Measurements from ENCODE around the gene CCND2. TPM values are rescaled to one million over a fixed set of nuclear protein-coding genes. Genes with fewer than 3 reads are reported as not detected.

The CCND2 gene
- polyA plus RNA-seq, 1 donor from 2014 or later: 11.7 TPM

DNA sequence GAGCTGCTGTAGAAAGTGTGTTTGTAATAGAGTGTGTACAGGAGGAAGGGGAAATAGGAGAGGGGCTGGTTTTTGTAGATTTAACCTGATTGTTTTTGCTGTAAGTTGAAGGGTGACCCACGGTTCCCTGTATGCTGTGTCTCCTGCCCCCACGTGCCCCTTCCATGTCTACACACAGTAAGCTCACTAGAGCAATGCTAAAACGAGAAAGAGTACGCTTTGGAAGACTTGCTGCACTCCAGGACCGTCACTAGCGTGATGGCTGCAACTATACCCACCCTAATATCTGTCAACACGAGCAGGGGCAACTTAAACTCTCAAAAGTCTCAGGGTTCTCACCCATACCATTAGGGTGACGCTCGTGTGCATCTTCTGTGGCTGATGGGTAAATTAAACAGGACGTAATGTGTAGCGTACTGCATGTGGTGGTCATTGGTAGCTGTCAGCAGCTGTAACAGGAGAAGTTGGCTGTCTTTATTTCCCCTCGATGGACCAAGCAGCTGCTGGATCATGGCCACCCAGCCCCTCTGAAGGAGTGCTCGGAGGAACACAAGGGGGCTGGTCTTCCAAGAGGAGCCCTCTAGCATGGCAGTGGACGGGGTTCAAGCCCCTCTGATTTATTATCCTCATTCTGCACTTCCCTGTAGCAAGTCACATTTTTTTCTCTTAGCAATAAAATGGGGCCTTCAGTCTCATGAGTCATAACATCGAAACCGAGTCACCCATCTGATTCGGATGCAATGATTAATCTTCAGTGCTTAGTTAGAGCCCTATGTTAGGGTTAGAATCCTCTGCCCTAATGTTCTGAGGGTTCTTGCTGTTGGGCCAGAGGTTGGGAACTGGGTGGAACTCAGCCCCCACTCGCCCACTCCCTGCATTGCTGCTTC lies 14.0 kb downstream of the CCND2 start:
- Mint-ChIP-seq H3K27me3 (no peaks in the 10 kb centered on the region), H3K9me3 (no peaks in the 10 kb centered on the region), H3K4me3 (no peak overlapping the region), H3K27ac (peak overlapping the region in 2 of 3 donors; percentile 27 to 41), H3K36me3 (peaks cover 3% of the 10 kb centered on the region), H3K4me1 (peaks cover 6 to 31% (median 18%) of the 10 kb centered on the region in 3 donors)

DNA sequence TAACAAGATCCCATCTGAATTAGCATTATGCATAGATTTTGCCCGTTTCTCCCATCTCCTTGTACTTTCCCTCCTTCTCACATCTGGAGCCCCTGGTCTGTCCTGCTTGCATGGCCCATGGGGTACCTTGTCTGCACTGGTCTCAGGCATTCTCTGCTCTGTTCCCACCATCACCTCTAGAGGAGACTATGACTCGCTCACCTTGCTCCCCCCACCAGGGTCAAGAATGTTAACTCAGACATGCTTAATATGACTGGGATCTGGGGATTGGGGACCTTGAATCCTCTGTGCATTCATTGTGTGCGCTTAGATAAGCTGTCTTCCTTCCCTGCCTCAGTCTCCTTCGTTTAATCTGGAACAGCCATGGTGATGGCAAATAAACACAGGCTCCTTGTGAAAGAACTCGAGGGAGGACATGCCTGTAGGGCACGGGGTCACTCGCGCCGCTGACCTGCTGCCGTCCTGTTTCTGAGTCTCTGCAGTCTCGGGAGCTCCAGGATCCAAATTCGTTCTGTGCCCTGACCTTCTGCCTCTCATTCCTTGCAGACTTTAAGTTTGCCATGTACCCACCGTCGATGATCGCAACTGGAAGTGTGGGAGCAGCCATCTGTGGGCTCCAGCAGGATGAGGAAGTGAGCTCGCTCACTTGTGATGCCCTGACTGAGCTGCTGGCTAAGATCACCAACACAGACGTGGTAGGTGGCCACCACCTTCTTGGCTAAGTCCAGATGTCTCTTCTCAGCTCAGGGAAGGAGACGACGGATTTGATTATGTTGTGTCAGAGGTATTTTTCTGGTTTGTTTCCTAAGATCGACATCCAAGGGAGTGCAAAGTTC lies 15.0 kb downstream of the CCND2 start:
- H3K4me3 Mint-ChIP-seq: peak overlapping the region in 2 of 4 donors; percentile 20 to 79
- peaks cover 6 to 34% (median 22%) of the 10 kb centered on the region in 3 donors for H3K4me1 Mint-ChIP-seq
- H3K27me3 Mint-ChIP-seq: no peaks in the 10 kb centered on the region
- peak overlapping the region in 2 of 3 donors; percentile 27 to 80 for H3K27ac Mint-ChIP-seq
- no peaks in the 10 kb centered on the region for H3K9me3 Mint-ChIP-seq
- H3K36me3 Mint-ChIP-seq: peaks cover 3% of the 10 kb centered on the region

DNA sequence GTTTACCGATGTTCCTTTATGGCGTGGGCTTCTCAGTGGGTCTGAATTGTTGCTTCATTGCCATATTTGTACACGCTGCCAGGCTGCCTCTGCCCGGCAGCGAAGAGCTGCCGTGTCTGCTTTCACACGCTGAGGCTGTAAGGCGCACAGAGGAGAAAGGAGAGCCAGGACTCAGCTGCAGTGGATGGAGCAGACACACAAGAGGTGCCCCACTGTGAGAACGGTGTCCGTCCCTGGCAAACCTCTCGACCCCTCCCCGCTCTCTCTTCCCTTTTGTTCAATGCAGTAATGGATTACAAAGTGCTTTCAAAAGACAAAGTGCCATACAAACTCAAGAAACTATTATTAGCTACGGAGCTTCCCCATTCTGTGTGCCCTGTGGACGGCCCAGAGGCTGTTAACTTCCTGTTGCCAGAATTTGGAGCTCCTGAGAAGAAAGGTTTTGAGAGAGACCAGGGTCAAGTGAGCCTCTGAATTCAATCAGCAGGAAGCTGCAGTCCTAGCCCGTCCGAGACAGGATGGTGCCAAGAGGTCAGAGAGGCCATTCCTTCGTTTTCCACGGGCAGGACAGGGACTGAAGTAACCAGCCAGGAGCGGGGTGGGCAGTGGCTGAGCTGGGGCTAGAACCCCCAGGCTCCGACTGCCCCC lies 15.8 kb downstream of the CCND2 start:
- peak overlapping the region in 1 of 4 donors; percentile 63 for H3K4me3 Mint-ChIP-seq

DNA sequence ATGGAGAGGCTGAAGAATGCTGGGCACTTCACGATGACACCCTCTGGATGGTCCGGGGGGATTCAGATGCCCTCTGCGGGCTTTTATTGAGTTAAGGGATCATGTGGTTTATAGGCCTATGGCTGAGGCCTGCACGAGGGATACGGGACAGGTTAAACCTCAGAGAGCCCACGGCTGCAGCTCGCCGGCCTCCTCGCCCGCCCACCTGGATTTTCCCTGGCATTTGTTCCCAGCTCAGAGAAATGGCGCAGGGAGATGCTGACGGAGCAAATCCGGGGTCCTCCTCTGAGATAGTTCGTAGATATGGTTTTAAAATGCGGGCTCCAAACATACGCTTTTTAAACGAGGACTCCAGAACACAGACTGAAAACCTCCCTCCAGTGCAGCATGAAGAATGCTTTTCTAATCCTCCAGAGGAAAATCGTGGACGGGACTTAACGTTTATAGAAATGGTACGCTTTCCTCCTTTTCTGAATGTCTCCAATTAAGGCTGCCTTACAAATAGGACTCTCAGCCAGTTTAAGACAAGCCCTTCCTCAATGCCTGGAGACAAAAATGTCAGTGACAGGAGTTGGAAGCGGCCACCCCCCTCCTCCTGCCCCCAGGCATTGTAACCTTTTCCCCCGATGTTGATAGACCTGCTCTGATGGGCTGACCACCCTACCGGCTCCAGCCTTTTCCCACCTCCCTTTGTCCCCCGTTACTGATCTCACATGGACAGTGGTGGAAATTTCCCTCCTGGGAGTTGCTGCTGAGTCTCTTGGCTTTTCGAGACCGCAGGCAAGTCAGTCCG lies 16.6 kb downstream of the CCND2 start:
- peak overlapping the region in 1 of 3 donors; percentile 88 for H3K27ac Mint-ChIP-seq
- H3K9me3 Mint-ChIP-seq: no peaks in the 10 kb centered on the region
- peaks cover 6 to 29% (median 22%) of the 10 kb centered on the region in 3 donors for H3K4me1 Mint-ChIP-seq
- H3K4me3 Mint-ChIP-seq: no peak overlapping the region
- H3K36me3 Mint-ChIP-seq: peaks cover 3% of the 10 kb centered on the region
- H3K27me3 Mint-ChIP-seq: no peaks in the 10 kb centered on the region

More for the DNA sequence above, 15.8 kb downstream of the CCND2 start:
- no peak overlapping the region for H3K27ac Mint-ChIP-seq
- no peaks in the 10 kb centered on the region for H3K9me3 Mint-ChIP-seq
- H3K36me3 Mint-ChIP-seq: peaks cover 3% of the 10 kb centered on the region
- H3K4me1 Mint-ChIP-seq: peaks cover 6 to 31% (median 22%) of the 10 kb centered on the region in 3 donors
- H3K27me3 Mint-ChIP-seq: no peaks in the 10 kb centered on the region

DNA sequence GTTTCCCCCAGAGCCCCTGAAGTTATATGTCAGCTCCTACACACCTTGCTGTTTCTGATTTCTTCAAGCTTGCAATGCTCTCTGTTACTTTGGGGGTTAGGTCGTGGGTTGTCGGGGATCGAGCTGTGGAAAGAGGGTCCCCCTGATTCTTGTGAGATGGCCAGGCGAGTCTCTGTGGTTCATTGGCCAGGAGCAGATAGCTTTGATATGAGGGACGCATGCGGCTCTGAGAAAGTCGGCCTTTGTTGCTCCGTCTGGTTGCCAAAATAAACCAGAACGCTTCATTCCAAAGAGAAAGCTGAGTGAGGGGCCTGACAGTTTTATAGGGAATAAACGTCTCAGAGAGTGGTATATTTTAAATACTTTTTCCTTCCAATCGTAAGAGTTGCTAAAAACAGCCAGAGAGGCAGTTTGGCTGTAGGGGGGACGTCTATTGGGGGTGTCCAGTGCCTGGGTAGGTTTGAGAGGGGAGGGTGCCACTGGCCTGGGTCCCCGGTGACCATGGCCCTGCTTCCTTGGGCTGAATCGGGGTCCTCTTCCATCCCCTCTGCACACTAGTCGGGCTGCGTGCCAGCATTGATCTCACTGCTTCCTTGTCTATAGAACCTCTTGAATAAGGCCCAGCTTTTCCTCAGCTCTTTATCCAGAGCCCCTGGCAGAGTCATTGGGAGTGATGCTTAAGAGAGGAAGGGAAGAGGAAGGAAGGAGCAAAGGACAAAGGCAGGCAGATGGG lies 18.9 kb downstream of the CCND2 start:
- Mint-ChIP-seq H3K4me3 (no peak overlapping the region), H3K4me1 (peaks cover 0 to 16% (median 13%) of the 10 kb centered on the region in 3 donors), H3K27me3 (no peaks in the 10 kb centered on the region), H3K9me3 (no peaks in the 10 kb centered on the region), H3K36me3 (peaks cover 3% of the 10 kb centered on the region), H3K27ac (no peak overlapping the region)

DNA sequence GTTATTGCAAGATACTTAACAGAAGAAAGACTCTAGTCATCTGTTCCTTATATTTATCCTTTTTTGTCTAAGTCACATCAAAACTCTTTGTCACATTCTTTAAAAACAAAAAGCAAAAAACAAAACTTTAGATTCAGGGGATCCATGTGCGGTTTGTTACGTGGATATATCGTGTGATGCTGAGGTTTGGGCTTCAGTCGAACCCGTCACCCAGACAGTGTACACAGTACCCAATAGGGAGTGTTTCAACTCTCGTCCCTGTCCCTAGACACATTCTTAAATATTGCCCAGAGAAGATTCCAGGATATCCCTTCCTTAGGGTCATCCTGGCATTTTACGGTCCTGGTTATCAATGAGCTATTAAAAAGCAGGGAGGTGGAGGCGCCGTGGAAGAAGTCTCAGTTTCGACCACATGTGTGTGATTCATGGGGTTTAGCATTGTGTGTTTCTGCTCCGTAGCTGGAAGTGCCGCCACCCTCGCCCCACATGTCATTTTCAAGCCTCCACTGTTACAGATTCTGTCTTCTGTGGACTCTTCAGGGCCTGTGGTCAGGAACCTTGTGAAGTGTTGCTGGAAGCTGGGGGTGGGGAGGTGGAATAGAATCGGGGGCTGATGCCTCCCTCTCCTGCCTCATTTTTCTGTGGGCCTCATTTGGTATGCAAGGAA lies 19.9 kb downstream of the CCND2 start:
- peaks cover 3% of the 10 kb centered on the region for H3K36me3 Mint-ChIP-seq

DNA sequence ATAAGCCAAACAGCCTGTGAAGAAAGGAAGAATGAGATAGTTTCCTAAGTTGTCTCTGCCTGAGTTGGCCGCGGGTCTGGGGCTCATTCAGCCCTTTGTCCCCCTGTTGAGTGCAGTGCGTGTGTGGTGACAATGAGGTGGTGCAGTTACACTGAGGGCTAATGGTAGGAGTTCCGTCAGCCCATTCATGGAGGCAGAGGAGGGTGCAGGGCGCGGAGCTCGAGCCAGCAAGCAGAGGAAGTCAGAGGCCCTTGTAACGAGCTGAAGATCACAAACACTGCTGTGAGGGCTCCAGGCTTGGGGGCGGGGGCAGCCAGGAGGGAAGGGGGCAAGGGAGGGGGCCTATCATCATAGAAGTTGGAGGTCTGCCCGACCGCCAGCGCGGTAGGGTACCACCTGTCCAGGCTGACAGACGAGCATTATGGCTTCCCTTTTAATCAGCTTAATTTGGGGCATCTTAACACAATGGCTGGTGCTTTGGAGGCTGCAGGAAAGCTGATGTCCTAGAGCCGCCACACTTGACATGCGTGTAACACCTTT lies 20.5 kb downstream of the CCND2 start:
- peaks cover 0 to 8% (median 5%) of the 10 kb centered on the region in 3 donors for H3K4me1 Mint-ChIP-seq
- H3K36me3 Mint-ChIP-seq: peaks cover 3% of the 10 kb centered on the region
- H3K27me3 Mint-ChIP-seq: no peaks in the 10 kb centered on the region
- peak overlapping the region in 1 of 3 donors; percentile 57 for H3K27ac Mint-ChIP-seq
- H3K4me3 Mint-ChIP-seq: no peak overlapping the region
- no peaks in the 10 kb centered on the region for H3K9me3 Mint-ChIP-seq

More for the DNA sequence above, 19.9 kb downstream of the CCND2 start:
- no peaks in the 10 kb centered on the region for H3K27me3 Mint-ChIP-seq
- peak overlapping the region in 1 of 3 donors; percentile 68 for H3K27ac Mint-ChIP-seq
- peaks cover 0 to 14% (median 8%) of the 10 kb centered on the region in 3 donors for H3K4me1 Mint-ChIP-seq
- H3K4me3 Mint-ChIP-seq: no peak overlapping the region
- H3K9me3 Mint-ChIP-seq: no peaks in the 10 kb centered on the region

DNA sequence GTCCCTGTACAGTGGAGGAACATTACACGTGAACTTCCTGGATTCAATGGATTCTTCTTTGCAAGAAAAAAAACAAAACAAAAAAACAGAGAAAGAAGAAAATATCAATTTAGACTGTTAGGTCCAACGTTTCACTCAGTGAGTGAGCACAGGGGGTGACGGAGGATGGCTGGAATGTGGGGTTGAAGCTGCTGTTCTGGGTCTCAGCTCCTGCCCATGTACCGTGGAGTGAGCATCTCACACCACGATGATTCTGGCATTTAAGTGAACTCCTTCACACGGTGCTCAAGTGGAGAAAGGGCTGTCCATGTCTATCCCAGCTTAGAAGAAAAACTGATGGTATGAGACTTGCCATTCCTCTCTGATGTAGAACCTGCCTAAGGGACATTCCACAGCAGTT lies 23.2 kb downstream of the CCND2 start:
- H3K36me3 Mint-ChIP-seq: peaks cover 1% of the 10 kb centered on the region
- H3K4me1 Mint-ChIP-seq: peaks cover 0 to 5% (median 4%) of the 10 kb centered on the region in 3 donors
- no peak overlapping the region for H3K27ac Mint-ChIP-seq

DNA sequence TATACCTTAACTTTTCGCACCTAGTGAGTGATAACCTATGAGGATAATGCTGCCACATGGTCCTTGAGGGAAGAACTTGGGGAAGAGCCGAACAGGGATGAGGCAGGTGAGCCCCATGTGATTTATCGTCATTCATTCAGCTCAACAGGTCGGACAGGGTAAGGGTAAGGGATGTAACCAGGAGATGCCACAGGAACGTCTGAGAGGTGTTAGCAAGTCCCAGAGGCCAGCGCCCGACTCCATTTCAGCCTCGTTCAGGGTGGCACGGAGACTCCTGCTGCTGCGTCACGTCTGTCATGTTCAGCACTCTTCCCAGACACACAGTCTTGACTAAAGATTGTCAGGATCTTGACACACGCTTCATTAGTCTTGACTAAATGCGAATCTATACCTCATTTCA lies 24.1 kb downstream of the CCND2 start:
- peaks cover 0 to 5% (median 4%) of the 10 kb centered on the region in 3 donors for H3K4me1 Mint-ChIP-seq
- H3K27me3 Mint-ChIP-seq: no peaks in the 10 kb centered on the region
- H3K27ac Mint-ChIP-seq: peak overlapping the region in 2 of 3 donors; percentile 14 to 67
- H3K4me3 Mint-ChIP-seq: no peak overlapping the region
- peaks cover 3% of the 10 kb centered on the region for H3K36me3 Mint-ChIP-seq
- no peaks in the 10 kb centered on the region for H3K9me3 Mint-ChIP-seq

More for the DNA sequence above, 23.2 kb downstream of the CCND2 start:
- H3K27me3 Mint-ChIP-seq: no peaks in the 10 kb centered on the region
- H3K9me3 Mint-ChIP-seq: no peaks in the 10 kb centered on the region
- H3K4me3 Mint-ChIP-seq: no peak overlapping the region

DNA sequence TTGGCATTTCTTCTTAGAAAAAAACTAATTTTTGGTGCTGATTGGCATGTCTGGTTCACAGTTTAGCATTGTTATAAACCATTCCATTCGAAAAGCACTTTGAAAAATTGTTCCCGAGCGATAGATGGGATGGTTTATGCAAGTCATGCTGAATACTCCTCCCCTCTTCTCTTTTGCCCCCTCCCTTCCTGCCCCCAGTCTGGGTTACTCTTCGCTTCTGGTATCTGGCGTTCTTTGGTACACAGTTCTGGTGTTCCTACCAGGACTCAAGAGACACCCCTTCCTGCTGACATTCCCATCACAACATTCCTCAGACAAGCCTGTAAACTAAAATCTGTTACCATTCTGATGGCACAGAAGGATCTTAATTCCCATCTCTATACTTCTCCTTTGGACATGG lies 27.3 kb downstream of the CCND2 start:
- no peaks in the 10 kb centered on the region for H3K9me3 Mint-ChIP-seq
- no peak overlapping the region for H3K4me3 Mint-ChIP-seq
- no peaks in the 10 kb centered on the region for H3K4me1 Mint-ChIP-seq
- H3K27ac Mint-ChIP-seq: no peak overlapping the region
- peaks cover 3% of the 10 kb centered on the region for H3K36me3 Mint-ChIP-seq
- H3K27me3 Mint-ChIP-seq: no peaks in the 10 kb centered on the region

DNA sequence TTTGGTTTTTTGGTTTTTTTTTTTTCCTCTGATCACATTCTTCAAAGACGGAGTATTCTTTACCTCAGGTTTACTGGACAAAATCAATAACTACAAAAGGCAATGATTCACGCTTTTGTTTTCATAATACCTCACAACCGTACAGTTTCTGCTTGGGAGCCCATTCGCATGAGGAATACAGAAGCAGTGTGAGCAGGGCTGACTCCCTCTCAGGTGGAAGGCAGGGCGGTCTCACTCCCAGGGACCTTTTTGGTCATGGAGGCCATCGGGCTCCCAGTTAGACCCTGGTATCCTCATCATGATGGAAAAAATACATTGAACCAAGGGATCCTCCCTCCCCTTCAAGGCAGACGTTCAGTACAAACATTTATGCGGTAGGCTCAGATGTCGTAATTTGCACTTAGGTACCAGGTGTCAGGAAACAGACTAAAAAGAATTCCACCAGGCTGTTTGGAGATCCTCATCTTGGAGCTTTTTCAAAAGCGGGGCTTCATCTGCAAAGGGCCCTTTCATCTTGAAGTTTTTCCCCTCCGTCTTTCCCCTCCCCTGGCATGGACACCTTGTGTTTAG lies 28.5 kb downstream of the CCND2 start:
- Mint-ChIP-seq H3K9me3 (no peaks in the 10 kb centered on the region), H3K4me1 (no peaks in the 10 kb centered on the region), H3K36me3 (peaks cover 3% of the 10 kb centered on the region), H3K27me3 (no peaks in the 10 kb centered on the region), H3K27ac (peak overlapping the region in 1 of 3 donors; percentile 73), H3K4me3 (no peak overlapping the region)

DNA sequence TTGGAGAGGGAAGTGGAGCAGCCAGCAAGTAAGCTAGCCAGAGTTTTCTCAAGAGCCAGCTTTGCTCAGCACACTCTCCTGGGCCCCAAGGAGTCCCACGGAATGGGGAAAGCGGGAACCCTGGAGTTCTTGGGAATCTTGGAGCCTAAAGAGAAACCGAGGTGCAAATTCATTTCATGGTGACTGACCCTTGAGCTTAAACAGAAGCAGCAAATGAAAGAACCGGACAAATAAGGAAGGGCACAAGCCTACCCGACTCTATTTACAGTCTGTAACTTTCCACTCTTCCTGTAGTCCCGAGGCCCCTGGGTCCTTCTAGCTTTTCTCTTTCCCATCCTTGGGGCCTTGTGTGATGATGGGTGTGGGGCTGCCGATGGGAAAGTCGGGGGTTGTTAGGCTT lies 29.3 kb downstream of the CCND2 start:
- no peak overlapping the region for H3K4me3 Mint-ChIP-seq
- H3K27me3 Mint-ChIP-seq: no peaks in the 10 kb centered on the region
- H3K27ac Mint-ChIP-seq: no peak overlapping the region
- peaks cover 5% of the 10 kb centered on the region for H3K36me3 Mint-ChIP-seq
- H3K4me1 Mint-ChIP-seq: no peaks in the 10 kb centered on the region
- H3K9me3 Mint-ChIP-seq: no peaks in the 10 kb centered on the region

DNA sequence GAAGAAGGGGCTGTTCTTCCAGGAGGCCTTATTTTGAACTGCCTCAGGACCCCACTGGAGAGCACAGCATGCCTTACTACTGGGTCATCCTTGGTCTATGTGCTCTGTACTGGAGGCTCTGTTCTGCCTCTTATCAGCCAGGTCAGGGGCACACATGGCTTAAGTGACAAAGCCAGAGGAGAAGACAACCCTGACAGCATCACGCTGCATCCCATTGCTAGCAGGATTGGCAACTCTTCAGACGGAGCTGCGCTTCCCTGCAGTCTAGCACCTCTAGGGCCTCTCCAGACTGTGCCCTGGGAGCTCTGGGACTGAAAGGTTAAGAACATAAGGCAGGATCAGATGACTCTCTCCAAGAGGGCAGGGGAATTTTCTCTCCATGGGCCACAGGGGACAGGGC lies 30.2 kb downstream of the CCND2 start:
- H3K27ac Mint-ChIP-seq: no peak overlapping the region
- peaks cover 5% of the 10 kb centered on the region for H3K36me3 Mint-ChIP-seq
- no peaks in the 10 kb centered on the region for H3K9me3 Mint-ChIP-seq
- no peaks in the 10 kb centered on the region for H3K27me3 Mint-ChIP-seq
- peaks cover 0 to under 1% (median 0%) of the 10 kb centered on the region in 3 donors for H3K4me1 Mint-ChIP-seq
- H3K4me3 Mint-ChIP-seq: no peak overlapping the region
